ENCODE results near the gene SORBS1. TPM values are rescaled to one million over a fixed set of nuclear protein-coding genes. Genes with fewer than 3 reads are reported as not detected.

SORBS1 gene
- total and polyA plus RNA-seq, 2 experiments from 2014 or later, result 0.65 to 1.2 TPM

GRCh38 chr10:95289003-95289920, 271.9 kb downstream of the SORBS1 start:
- Histone ChIP-seq H4K20me1 (ENCODE audit: insufficient read depth) (no peaks in the 10 kb centered on the region), H3K27me3 (replicated peaks; ENCODE audit: insufficient read depth) (no peaks in the 10 kb centered on the region), H3K4me1 (ENCODE audit: insufficient read depth) (peaks cover 24% of the 10 kb centered on the region), H3K4me2 (ENCODE audit: unreplicated experiment) (peak overlapping the region; percentile 100), H3F3A (ENCODE audit: insufficient read depth) (no peaks in the 10 kb centered on the region; the same call in 1 of the 2 replicates), H3K9me2 (ENCODE audit: insufficient read depth) (no peaks in the 10 kb centered on the region), H3K27ac (no peak overlapping the region), H3K4me3 (peak overlapping the region; percentile 99), H3K79me2 (ENCODE audit: insufficient read depth) (peaks cover 61% of the 10 kb centered on the region), H2AFZ (peak overlapping the region; percentile 97), H3K9me3 (ENCODE audit: low read depth) (no peaks in the 10 kb centered on the region), H3K9ac (peak overlapping the region; percentile 91), H3K36me3 (ENCODE audit: low read depth) (no peaks in the 10 kb centered on the region)
- in situ Hi-C loops (cut with MboI), result no loop called here
- 52 to 54% methylated on average over 12 of the region's 12 CpGs for WGBS, 2 experiments (ENCODE audit: low coverage in 1 of 2, low lambda C conversion rate in 2 of 2, missing lambda C conversion rate in 2 of 2)
- peak; percentile 61 for DNase-seq
- no peak for TF ChIP-seq EZH2phosphoT487 (IDR thresholded peaks at IDR 0.05; ENCODE audit: insufficient read depth, low read depth)

DNA sequence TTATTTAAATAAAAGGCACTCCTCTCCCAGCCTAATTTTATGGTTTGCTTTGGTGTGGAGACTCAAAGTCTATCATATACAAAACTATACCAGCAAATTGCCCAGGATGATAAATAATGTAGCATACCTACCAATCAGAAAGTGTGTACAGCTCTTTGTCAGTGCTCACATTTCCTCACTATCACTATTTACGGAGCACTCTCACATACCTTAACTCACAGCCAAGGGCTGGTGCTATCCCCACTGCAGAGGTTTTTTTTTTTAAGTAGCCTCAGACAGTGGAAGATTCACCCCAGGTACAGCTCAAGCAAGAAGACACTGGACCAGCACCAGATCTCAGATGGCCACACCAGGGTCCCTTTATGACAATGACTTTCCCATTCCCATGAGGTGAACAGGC, 272.9 kb downstream of the SORBS1 start:
- Histone ChIP-seq H3K4me2 (ENCODE audit: unreplicated experiment) (peak overlapping the region; percentile 100), H3K79me2 (ENCODE audit: insufficient read depth) (peaks cover 71% of the 10 kb centered on the region)
- no peak for TF ChIP-seq EZH2 (IDR thresholded peaks at IDR 0.05; ENCODE audit: insufficient read depth, poor library complexity, severe bottlenecking)
- no peak for TF ChIP-seq EZH2phosphoT487 (IDR thresholded peaks at IDR 0.05; ENCODE audit: insufficient read depth, low read depth)

GRCh38 chr10:95287281-95287680, 273.9 kb downstream of the SORBS1 start:
- Histone ChIP-seq H3K9me3 (ENCODE audit: low read depth) (no peaks in the 10 kb centered on the region), H4K20me1 (ENCODE audit: insufficient read depth) (no peaks in the 10 kb centered on the region), H3K27ac (0 out of 2 replicates have a peak overlapping the region, but pooled peaks have one; percentile 5), H3K9ac (peak overlapping the region; percentile 8; the same call in 1 of the 2 replicates), H3F3A (ENCODE audit: insufficient read depth) (peaks cover under 1% of the 10 kb centered on the region; the same call in 1 of the 2 replicates), H3K4me1 (ENCODE audit: insufficient read depth) (peaks cover 26% of the 10 kb centered on the region), H3K4me3 (0 out of 2 replicates have a peak overlapping the region, but pooled peaks have one; percentile 1), H3K9me2 (ENCODE audit: insufficient read depth) (no peaks in the 10 kb centered on the region), H2AFZ (no peak overlapping the region), H3K79me2 (ENCODE audit: insufficient read depth) (peaks cover 81% of the 10 kb centered on the region), H3K4me2 (ENCODE audit: unreplicated experiment) (no peak overlapping the region), H3K27me3 (replicated peaks; ENCODE audit: insufficient read depth) (no peaks in the 10 kb centered on the region), H3K36me3 (ENCODE audit: low read depth) (no peaks in the 10 kb centered on the region)
- in situ Hi-C loops (cut with MboI), result no loop called here
- DNase-seq, result peak; percentile 39
- 60 to 65% methylated on average over 3 of the region's 3 CpGs for WGBS, 2 experiments (ENCODE audit: low coverage in 1 of 2, low lambda C conversion rate in 2 of 2, missing lambda C conversion rate in 2 of 2)
- TF ChIP-seq EZH2phosphoT487 (IDR thresholded peaks at IDR 0.05; ENCODE audit: insufficient read depth, low read depth) (no peak), EZH2 (IDR thresholded peaks at IDR 0.05; ENCODE audit: insufficient read depth, poor library complexity, severe bottlenecking) (no peak)

More for the DNA sequence above, 272.9 kb downstream of the SORBS1 start:
- Histone ChIP-seq H3K4me1 (ENCODE audit: insufficient read depth) (peaks cover 24% of the 10 kb centered on the region), H3K9ac (no peak overlapping the region), H3K27ac (no peak overlapping the region), H3K9me2 (ENCODE audit: insufficient read depth) (no peaks in the 10 kb centered on the region), H3K9me3 (ENCODE audit: low read depth) (no peaks in the 10 kb centered on the region), H3K27me3 (replicated peaks; ENCODE audit: insufficient read depth) (no peaks in the 10 kb centered on the region), H3K4me3 (no peak overlapping the region), H3F3A (ENCODE audit: insufficient read depth) (no peaks in the 10 kb centered on the region; the same call in 1 of the 2 replicates), H3K36me3 (ENCODE audit: low read depth) (no peaks in the 10 kb centered on the region), H4K20me1 (ENCODE audit: insufficient read depth) (no peaks in the 10 kb centered on the region), H2AFZ (no peak overlapping the region)
- in situ Hi-C loops (cut with MboI), result no loop called here
- no peak for DNase-seq
- WGBS, 2 experiments (ENCODE audit: low coverage in 1 of 2, low lambda C conversion rate in 2 of 2, missing lambda C conversion rate in 2 of 2), result 94 to 100% methylated on average over 1 of the region's 1 CpG

- Histone ChIP-seq H4K20me1 (ENCODE audit: insufficient read depth) (no peaks in the 10 kb centered on the region), H2AFZ (no peak overlapping the region), H3F3A (ENCODE audit: insufficient read depth) (peaks cover 5% of the 10 kb centered on the region; the same call in 1 of the 2 replicates), H3K27ac (no peak overlapping the region), H3K9ac (no peak overlapping the region), H3K4me3 (no peak overlapping the region), H3K27me3 (replicated peaks; ENCODE audit: insufficient read depth) (no peaks in the 10 kb centered on the region), H3K9me2 (ENCODE audit: insufficient read depth) (no peaks in the 10 kb centered on the region), H3K79me2 (ENCODE audit: insufficient read depth) (peaks cover 87% of the 10 kb centered on the region), H3K9me3 (ENCODE audit: low read depth) (no peaks in the 10 kb centered on the region), H3K4me1 (ENCODE audit: insufficient read depth) (peaks cover 31% of the 10 kb centered on the region), H3K4me2 (ENCODE audit: unreplicated experiment) (no peak overlapping the region), H3K36me3 (ENCODE audit: low read depth) (no peaks in the 10 kb centered on the region)
- TF ChIP-seq EZH2phosphoT487 (IDR thresholded peaks at IDR 0.05; ENCODE audit: insufficient read depth, low read depth) (no peak), EZH2 (IDR thresholded peaks at IDR 0.05; ENCODE audit: insufficient read depth, poor library complexity, severe bottlenecking) (no peak)
- in situ Hi-C loops (cut with MboI), result no loop called here
- DNase-seq, result no peak
- 23 to 36% methylated on average over 1 of the region's 1 CpG for WGBS, 2 experiments (ENCODE audit: low coverage in 1 of 2, low lambda C conversion rate in 2 of 2, missing lambda C conversion rate in 2 of 2)
Observed at GRCh38 chr10:95286707-95287106, 274.5 kb downstream of the SORBS1 start.

Measured in GM23248 (cell line).